ENCODE data around the gene FOXK1.

GRCh38 chr7:4718075-4718474 is 36.0 kb downstream of the FOXK1 start:
- TF ChIP-seq EZH2 (IDR thresholded peaks at IDR 0.05; ENCODE audit: low read length, missing control alignments) (no peak), CTCF (conservative IDR thresholded peaks at IDR 0.05 in 1 of 2, IDR thresholded peaks at IDR 0.05 in 1 of 2; ENCODE audit: low read depth in 1 of 2, low read length in 2 of 2) (no peak)

Data from fibroblast of lung (primary cell).